B cell (primary cell): ENCODE results near the gene MAP2K5.

ENCODE experiments used
- EZH2 ChIP-seq: IDR thresholded peaks from 2 replicates; pipeline ENCODE4 v1.6.1; 2012; ENCODE audit warnings: borderline replicate concordance, low read depth, mild to moderate bottlenecking, moderate library complexity, low read length; ENCODE audit not compliant: insufficient read depth, poor library complexity, severe bottlenecking
- TF ChIP-seq, protein P1 (sequence below): fragments of 200-600 bp; IDR thresholded peaks from one replicate; pipeline ENCODE4 v1.8.0; 2022; ENCODE audit warnings: antibody characterized with exemption, mild to moderate bottlenecking

DNA sequence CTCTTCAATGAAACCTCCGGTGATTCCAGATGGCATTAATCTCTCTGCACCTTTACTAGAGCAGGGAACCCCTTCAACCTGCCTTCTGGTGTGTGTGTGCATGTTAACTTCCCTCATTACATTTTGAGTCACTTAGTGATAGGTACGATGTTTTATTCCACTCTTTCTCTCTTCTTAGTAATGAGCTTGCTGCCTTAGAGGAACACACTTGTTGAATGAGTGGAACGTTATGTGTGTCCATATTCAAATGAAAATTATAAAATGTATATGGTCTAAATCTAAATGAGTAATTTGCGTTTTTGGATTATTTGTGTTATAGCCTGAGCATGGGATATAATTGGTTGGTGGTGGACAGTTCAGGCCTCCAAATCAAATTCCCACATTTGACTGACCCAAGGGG lies 12.1 kb downstream of the MAP2K5 start:
- TF ChIP-seq, protein P1, sequence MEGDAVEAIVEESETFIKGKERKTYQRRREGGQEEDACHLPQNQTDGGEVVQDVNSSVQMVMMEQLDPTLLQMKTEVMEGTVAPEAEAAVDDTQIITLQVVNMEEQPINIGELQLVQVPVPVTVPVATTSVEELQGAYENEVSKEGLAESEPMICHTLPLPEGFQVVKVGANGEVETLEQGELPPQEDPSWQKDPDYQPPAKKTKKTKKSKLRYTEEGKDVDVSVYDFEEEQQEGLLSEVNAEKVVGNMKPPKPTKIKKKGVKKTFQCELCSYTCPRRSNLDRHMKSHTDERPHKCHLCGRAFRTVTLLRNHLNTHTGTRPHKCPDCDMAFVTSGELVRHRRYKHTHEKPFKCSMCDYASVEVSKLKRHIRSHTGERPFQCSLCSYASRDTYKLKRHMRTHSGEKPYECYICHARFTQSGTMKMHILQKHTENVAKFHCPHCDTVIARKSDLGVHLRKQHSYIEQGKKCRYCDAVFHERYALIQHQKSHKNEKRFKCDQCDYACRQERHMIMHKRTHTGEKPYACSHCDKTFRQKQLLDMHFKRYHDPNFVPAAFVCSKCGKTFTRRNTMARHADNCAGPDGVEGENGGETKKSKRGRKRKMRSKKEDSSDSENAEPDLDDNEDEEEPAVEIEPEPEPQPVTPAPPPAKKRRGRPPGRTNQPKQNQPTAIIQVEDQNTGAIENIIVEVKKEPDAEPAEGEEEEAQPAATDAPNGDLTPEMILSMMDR, result no peak
- TF ChIP-seq EZH2, result no peak
